Muscle of back (tissue), 11 donors: Measurements from ENCODE around the gene LAPTM5. TPM values are rescaled to one million over a fixed set of nuclear protein-coding genes. Genes with fewer than 3 reads are reported as not detected.

ENCODE experiments used
- DNase-seq, 3 donors: peaks; one replicate each; pipeline versions ENCODE4 v3.0.0 to v3.0.0-alpha.2; 2013
- polyA plus RNA-seq, 10 donors: library from polyadenylated mRNA; unstranded; fragments of 120-200 nt; gene quantifications; one replicate each; pipeline ENCODE4 v1.2.1, GENCODE V29; 2013; ENCODE audit not compliant: insufficient read length in 10 of 10

The LAPTM5 gene
- polyA plus RNA-seq, 10 donors, result 15.8 to 44.1 (median 21.2) TPM

DNA sequence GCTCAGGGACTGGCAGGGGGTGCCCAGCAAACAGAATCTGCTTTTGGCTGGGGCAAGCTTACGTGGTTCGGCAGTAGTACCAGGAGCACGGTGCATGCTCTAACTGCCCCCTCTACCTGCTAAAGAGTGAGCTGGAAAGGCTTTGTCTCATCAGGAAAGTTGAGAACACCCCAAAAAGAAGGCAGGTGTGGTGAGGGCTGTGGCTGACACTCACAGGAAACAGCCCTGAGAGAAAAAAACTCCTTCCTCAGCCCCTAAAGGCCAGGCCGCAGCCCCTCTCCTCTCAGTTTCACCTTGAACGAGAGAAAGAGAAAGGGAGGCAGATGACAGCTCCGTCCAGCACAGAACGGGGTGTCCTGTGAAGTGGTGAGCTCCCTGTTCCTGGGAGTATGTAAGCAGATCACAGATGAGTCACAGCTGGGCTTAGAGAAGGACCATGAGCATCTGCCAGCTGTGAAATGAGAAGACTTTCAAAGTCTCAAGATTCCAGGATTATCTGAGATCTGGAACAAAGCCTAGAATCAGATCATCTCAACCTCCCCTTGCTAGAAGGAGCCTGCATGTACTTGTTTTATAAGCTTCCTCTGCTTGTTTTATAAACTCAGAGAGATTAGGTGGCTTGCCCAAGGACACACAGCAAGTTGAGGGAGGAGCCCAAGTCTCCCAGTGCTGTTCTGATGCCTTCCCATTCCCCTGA, 13.4 kb downstream of the LAPTM5 start:
- no peak for DNase-seq

DNA sequence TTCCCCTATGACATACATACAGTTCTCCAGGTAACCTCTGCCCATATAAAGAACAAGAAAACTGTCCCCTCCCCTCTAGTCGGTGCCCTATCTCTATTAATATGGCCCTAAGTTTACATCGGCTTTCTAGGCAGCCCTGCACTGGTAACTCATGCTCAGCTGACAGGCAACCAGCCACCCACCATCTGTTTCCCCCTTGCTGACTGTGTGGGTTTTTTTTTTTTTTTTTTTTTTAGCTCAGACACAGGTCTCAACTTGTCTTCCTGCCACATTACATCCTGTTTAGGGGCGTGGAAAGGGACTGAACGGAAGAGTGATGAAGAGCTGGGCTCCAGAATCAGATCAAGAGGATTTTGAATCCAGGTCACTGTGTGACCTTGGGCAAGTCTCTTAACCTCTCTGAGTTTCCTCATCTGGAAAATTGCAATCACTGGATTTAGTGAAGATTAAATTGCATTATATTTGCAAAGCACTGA, 14.0 kb downstream of the LAPTM5 start:
- no peak for DNase-seq

DNA sequence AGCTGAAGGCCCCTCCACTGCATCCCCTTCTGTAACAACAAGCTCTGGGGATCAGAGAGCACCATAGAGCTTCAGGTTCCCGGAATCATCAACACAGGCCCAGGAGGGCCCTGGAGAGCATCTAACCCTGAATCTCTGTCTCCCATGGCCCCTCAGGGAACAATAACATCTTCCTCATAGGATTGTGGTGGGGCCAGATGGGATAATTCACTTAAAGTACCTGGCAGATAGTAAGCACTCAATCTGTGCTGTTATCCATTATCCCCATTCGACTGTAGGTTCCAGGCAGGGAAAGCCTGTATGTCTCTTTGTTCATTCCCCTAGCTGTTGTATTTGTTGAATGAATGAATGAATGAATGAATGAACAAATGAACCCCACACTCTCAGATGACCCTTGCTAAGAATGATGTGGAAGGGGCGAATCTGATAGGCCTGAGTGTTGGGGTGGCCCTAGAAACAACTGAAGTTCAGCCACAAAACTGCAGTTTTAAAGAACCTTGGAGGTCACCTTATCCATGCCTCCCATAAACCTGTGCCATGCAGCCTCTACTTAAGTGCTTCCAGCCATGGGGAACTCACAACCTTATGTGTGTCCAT, 14.5 kb downstream of the LAPTM5 start:
- DNase-seq, result no peak

DNA sequence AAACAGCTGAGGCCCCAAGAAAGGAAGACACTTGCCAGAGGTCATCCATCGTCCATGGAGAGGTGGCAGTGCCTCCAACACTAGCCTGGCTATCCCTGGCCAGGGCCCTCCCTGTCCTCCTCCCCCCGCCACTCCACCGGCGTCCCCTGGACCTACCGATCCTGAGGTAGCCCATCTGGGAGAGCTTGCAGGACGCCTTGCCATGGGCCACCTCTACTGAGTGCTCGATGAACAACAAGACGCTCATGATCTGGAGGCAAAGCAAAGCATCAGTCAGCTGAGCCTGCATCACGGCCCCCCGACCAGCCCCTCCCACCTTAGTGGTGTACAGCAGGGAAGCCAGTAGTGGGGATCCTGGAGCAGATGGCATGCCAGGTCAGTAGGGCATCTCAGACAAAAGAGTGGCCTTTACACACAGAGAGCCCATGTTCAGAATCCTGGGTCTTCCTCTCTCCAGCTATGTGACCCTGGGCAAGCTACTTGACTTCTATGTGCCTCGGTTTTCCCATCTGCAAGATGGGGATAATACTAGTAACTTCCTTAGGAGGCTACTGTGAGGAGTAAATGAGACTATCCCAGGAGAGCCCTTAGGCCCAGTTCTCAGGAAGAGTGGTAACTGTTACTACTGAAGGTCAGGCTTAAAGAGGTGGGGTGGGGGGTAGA, 15.1 kb downstream of the LAPTM5 start:
- no peak for DNase-seq

DNA sequence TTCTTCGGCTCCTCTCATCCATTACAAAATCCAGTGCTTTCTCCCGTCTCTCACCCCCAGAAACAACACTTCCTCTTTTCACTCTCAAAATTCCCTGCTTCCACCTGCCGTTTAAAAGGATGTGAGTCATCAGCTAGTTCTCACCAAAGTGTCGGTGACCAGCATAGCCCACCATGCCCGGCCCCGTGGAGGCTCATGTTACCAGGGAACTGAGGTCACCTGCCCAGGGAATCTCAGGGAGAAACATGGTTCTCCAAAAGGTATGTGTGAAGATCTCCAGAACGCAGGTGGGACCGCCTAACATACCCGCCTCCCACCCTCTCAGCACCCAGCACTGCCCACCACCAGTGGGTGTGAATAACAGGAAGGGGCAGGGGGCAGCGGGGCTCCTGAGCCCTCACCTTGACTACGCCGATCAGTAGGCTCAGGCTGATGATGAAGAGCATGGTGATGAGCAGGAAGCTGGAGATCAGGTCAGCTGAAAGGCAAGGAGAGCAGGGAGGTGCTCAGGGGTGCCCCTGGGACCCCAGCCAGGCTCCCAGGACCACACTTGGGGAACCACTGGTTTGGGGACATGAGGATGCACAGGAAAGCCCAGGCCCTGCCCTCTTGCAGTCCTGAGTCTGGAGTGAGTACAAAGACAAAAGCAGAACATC, 16.2 kb downstream of the LAPTM5 start:
- DNase-seq, result no peak

DNA sequence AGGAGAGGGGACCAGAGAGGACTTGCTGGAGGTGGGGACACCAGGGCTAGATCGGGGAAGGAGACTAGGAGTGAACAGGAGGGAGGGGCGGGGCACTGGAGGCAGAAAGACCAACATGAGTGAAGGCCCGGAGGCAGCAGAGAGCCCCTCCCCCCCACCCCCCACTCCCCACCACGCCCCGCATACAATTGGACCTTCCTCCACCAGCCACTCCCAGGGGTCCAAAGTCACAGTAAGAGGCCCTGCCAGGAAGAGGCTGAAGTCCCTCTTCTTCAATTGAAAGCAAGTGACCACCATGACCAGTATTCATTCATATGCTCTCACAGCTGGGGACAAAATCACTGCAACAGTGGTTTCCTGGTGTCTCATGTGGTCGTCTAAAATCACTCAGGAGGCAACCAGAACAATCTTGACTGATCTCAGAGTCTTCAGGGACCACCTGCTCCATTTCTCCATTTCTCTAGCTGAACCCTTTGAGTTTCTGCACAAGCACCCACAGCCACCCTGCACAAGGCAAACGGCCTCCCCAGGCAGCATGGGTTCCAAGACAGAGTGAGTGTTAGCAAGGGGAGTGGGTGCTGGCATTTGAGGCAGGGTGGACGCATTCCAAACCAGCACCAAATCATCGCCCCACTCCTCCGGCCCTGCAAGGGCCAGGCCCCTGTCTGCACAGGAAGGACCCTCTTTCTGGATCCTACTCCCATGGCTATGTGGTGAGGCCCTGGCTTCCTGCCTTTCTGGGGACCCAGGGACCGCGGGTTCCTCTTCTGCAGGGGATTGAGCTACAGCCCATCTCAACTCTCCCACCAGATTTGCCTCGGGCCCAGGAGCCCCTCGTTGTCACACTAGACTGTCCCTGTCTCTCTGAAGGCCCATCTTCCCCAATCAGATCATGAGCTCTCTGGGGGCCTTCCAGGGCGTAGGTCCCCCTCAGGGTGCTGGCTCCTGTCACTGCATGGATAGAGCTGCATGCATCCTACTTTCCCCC, 17.0 kb downstream of the LAPTM5 start:
- DNase-seq, result no peak

DNA sequence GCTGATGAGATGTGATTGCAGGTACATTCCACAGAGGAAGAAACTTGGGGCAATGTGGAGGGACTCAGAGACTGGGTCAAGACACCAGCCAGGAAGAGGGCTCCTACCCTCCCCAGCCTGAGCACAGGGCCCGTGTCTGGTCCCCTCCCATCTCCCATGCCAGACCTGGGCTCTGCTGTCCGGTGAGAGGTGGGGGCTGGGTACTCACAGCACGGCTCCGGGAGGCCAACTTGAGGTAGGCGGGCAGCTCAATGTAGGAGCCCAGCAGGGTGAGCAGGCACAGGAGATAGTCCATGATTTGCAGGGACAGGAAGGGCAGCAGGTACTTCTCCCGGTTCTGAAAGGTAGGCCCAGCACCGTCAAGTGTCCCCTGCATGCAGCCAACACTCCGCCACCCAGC, 18.0 kb downstream of the LAPTM5 start:
- no peak for DNase-seq

DNA sequence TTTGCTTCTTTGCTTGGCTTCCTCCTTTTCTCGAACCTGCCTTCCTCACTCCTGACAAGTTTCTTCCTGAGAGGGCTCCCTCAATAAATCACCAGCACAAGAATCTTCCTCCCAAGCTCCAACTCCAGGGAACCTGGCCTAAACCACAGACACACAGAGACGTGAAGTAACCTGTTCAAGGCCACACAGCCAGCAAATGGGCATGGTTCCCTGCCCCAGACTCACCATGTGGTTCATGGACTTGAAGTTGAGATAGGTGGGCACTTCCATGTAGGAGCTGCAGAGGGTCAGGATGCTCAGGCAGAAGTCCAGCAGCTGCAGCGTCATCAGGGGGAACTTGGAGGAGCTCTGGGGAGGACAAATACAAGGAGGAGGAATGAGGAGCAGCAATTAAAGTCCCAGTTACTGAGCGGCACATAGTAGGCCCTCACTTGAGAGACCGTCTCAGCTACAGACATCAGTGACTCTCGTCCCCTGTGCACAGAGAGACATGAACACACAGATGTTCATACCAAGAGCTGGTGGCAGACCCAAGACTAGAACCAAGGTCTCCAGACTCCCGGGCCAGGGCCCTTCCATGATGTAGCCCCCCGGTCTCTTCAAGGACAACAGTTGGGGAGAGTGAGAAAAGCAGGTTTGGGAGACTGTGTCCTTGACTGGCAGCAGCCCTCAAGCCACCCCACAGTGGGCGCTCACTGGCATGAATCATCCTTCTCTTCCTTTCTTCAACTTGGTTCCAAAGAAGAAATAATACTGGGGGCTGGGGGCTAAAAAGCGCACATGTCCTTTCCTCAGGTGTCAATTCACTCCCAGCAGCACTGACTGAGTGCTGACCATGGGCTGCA, 18.6 kb downstream of the LAPTM5 start:
- DNase-seq, result no peak

DNA sequence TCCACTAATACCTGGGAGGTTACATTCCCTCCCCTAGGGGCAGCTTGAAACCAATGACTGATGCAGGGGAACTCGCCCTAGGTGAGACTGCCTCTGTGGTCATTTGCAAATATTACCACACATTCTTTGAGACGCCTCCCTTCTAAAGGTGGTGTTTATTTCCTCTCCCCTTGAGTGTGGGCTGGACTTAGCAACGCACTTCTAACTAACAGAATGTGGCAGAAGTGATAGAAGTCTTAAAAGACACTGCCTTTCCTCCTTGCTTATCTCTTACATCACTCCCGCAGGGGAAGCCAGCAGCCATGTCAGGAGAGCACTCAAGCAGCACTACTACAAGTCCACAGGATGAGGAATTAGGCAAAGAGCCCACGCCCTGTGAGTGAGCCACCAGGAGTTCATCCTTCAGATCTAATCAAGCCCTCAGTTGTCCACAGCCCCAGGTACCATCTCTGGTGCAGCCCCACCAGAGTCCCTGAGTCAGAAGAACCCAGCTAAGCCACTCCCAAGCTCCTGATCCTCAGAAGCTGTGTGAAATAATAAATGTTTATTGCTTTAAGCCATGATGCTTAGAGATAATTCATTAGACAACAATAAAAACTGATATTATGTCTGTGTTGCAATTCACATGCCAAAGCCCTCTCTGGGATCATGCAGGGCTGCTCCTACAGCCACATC, 19.4 kb downstream of the LAPTM5 start:
- no peak for DNase-seq

DNA sequence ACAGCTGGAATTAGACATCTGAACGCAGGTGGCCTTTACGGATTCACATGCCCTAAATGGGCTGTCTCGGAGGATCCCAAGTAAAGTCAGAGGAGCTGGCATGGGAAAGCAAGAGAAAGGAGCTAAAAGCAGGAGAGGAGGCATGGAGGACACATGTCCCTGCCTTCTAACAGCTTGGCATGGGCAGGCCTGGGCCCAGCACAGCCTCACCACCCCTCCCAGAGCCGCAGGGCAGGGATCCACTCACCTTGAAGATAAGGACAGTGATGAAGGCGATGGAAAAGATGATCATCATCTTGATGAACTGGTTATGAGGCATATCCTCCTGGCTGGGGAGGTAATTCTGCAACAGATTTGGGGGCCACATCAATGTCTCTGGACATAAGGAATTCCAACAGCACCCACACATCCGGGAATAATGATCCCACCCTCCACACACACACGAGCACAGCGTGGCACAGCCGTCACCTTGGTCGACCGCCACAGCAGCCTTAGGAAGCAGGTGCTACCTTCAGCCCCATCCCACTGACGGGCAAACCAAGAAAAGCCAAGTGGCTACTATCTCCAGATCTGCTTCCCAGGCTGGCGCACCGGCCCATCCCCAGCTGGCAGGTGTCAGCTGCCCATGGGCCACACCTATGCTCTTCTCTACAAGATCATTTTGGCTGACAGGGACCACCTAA, 20.1 kb downstream of the LAPTM5 start:
- no peak for DNase-seq

DNA sequence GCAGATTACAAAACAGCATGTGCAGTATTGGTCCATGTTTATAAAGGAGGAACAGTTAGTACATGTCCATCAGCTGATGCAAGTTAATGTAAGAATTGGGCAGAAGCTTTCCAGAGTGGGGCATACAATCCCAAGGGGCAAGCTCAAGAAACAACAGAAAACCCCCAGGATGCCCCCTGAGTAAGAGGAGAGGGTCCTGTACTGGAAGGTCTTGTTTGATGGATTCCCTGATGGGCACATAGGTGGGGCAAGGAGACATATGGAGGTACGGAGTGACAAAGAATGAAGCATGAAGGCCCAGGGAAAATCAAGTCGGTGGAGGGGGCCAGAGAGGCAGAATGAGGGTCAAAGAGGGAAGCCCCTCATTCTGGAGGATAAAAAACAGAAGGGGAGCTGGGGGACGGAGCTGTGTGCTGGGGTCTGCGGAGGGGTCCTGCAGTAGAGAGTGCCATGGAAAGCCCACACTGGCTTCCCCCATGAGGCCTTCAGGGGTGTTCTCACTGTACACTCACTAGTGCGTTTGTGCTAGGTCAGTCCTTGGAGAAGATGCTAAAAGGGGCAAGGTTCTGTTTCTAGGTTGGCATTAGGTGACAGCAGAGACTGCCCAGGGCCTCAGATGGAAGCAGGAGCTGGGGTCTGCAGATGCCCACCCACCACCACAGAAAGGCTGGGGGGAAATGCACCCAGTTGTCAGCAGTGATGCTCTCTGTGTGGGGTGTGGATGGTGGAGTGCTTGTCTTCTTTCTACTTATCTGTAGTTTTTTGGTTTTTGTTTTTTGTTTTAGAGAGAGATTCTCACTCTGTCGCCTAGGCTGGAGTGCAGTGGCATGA, 21.7 kb downstream of the LAPTM5 start:
- DNase-seq, result no peak

DNA sequence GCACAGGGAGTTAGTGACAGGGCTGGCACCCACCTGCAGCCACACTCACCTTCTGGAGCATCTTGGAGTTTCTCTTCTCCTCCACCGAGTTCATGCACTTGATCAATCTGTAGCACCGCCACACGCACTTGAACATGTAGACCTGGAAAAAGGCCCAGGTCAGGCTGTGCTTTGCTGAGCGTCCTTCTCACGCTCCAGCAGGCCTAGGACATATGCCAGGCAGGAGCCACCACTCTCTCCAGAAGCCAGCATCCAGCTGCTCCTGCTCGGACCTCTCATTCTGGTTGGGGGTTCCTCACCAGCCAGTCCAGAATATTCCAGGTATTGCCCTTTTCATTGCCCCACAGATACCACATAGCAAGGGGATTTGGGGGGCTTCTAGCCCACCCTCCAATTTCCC, 22.4 kb downstream of the LAPTM5 start:
- DNase-seq, result no peak

DNA sequence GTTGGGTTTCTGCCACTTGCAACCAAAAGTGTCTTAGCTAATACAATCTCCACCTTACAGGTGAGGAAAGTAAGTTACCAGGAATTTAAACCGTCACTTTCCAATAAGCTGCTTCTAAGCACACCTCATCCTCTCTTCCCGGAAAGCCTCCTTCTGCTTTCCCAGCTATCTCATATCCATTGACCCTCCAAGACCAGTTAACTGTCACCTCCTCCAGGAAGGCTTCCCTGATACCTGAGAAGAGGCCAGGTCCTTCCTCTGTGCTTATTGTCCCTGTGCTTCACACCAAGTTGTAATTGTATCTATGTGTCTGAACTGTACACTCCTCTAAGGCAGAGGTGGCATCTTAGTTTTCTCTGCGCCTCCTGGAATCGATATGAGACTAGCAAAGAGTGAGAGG, 23.0 kb downstream of the LAPTM5 start:
- no peak for DNase-seq

DNA sequence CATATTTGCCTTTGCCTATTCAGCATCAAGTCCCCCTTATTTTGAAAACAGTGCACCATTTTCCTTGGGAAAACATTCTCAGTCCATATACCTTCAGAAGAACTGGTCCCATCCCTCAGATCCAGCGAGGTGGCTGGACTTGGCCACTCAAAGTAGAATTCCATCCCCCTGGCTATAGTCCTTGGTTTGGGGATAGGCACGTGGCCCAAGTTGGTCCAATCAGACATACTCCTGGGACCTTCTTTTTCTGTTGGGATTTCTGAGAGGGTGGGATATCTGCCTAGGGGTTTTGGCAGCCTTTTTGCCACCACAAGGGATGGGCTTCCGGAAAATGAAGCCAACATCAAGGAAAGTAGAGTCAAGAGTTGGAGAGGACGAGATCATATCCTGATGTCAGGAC, 23.5 kb downstream of the LAPTM5 start:
- no peak for DNase-seq

DNA sequence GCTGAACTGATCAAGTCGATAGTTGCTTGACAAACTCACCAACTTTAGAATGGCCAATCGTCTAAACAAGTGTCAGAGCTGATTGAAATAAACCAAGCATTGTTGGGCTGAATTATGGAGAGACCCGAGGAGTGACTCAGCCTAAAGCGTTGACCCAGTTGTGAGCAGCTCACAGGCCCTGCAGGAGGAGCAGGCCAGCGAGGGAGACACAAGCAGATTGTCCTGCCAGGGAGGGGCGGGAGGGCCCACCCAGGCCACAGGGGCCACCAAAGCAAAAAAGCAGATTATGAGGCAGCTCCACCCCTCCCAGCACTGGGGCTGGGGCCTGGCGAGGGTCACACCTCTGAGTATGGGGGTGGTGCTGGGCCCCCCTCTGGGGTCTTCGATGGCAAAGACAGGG, 24.1 kb downstream of the LAPTM5 start:
- no peak for DNase-seq

DNA sequence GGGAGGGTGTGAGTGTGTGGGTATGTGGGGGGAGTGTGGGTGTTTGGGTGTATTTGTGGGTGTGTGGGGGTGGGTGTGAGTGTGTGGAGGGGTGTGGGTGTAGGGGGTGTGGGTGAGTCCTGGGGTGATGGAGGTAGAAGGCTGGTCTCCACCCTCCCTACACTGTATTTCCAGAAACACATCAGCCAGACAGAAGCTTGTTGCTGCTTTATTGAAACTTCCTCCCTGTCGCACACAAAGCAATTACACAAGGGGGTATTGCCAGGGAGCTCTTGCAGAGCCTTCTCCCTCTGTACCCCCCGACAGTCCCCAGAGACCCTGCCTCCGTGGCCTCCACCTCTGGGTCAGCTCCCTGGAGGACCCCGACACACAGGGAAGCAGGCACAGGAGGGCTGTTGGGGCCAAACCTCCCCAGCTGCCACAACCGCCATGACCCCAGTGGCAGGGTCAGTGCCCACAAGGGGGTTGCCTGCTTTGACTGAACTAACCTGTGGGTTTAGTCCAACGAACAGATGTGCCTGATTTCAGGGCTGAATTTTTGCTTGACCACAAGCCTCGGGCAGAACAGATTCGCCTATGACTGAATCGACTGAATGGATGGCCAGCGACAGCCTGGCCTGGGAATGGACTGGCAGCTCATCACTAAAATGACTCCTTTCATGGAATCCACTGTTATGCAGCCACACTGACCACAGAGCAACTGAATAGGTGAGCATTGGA, 25.1 kb downstream of the LAPTM5 start:
- no peak for DNase-seq

DNA sequence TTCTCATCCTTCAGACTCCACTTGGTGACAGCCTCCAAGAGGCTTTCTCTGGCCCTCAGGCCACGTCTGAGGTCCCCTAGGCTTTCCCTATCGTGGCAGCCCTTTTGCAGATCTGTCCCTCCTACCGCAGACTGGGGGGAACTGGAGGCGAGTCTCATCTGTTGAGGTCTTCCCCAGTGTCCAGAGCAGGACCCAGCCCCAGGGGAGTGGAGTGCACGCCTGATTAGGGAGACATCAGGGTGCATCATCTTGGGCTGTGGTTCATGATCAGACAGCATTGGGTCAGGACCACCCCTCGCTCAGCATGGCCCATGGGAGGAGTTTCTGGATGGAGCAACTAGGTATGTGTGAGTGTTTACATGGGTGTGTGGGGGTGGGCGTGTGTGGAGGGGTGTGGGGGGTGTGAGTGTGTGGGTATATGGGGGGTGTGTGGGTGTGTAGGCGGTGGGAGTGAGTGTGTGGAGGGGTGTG, 25.7 kb downstream of the LAPTM5 start:
- no peak for DNase-seq
